Activated CD8-positive, alpha-beta memory T cell treated with anti-CD3 and anti-CD28 coated beads, Interleukin-2, amount 50 U/mL, for 48 hours (primary cell): ENCODE results near the gene MAS1.
A peak's percentile ranks its signal among the peaks of the same experiment; 100 is the strongest.
"Not testable (repeated sequence)": the region's sequence is repeated elsewhere in the genome, so short reads cannot be mapped to it uniquely, and the experiment has no call there.

Source experiments
- DNase-seq: peaks from one replicate; pipeline ENCODE4 v3.0.0-alpha.2; 2020

Gene MAS1

DNA sequence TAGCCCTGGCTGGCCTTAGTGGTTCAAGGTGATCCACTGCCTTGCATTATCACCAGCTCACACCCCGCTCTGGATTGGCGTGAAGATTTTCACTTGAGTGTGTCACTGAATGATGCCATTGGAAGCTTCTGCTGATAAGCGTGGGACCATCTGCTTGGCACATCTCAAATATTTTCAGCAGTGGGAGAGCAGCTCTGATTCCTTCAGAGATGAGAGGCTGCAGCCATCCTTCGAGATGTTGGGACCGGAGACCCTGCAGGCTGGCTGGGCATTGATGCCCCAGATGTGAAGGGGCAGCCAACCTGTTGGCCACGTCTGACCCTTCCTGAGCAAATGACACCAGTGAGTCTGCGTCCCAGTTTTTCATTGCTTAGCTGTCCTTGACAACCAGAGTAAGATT lies at the start of gene MAS1:
Gene MAS1, plus strand, starts transcription at position 197 of the 400 bp plus-strand sequence. CDS start 15,968 bp downstream, outside the sequence.
- no peak for DNase-seq

DNA sequence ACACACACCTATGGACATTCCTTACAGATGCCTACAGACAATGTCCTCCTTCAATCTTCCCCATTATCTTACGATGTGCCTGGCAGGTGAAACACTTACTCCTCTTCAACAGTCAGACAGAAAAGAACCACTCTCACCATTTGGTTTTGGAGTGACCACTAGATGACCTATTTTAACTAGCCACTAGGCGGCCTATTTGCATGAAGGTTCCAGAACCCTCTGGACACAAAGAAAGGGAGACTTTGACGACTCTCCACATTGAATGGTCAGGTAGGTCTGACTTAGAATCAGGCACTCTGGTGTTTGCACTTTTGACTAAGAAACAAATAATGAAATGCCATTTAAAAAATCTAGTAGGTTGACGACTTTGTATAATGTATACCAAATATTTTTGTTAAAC lies 48.8 kb upstream of the MAS1 start:
- no peak for DNase-seq

DNA sequence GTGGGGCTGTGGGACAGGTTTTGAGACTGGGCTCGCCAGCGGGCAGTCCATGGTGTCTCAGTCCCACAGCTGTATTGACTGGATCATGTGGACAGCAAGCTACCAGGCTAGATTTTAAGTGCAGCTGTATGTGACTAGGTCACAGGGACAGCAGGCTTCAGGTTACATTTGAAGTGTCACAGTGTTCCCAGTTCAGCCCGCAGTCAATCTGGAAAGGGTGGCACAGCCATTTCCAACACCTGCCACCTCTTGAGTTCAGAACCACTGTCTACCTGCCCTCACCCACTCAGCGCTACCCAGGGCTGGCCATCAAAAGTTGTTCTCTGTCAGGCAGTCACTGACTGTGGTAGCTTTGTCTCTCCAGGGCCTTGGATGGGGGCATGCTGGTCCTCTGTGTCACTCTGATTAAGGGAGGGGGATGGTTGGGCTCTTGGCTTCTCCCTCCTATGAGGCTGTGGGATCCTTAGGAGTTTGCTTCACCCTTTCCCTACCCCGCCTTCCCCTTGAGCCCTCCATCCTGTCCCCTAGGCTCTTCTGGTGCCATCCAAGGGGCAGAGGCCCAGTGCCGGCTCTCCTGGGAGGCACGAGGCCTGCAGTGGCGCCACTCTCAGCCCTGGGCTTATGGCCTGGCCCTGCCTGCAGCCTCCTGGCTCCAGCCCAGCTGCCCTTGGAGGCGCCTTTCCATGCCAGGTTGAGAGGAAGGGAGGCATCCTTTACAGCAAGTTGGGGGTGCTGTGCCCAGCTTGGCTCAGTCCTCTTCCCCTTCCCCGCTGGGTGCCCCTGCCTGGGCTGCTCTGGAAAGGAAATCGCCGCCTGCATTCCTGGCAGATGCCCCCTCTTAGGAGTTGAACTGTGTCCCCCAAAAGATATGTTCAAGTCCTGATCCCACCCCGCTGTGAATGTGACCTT lies 45.8 kb upstream of the MAS1 start:
- peak; percentile 42 for DNase-seq

DNA sequence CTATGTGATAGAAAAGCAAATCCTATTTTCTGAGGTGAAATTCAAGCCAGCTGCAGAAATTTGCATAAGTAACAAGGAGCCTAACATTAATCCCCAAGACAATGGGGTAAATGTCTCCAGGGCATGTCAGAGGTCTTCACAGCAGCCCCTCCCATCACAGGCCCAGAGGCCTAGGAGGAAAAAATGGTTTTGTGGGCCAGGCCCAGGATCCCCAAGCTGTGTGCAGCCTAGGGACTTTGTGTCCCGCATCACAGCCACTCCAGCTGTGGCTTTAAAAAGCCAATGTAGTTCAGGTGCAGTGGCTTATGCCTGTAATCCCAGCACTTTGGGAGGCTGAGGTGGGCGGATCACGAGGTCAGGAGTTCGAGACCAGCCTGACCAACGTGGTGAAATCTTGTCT lies 42.2 kb upstream of the MAS1 start:
- DNase-seq: not testable (repeated sequence)

DNA sequence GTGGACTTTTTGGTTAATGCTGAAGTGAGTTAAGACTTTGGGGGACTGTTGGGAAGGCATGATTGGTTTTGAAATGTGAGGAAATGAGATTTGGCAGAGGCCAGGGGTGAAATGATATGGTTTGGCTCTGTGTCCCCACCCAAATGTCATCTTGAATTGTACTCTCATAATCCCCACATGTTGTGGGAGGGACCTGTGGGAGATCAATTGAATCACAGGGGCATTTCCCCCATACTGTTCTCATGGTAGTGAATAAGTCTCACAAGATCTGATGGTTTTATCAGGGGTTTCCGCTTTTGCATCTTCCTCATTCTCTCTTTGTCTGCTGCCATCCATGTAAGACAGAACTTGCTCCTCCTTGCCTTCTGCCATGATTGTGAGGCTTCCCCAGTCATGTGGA lies 40.9 kb upstream of the MAS1 start:
- DNase-seq: not testable (repeated sequence)

DNA sequence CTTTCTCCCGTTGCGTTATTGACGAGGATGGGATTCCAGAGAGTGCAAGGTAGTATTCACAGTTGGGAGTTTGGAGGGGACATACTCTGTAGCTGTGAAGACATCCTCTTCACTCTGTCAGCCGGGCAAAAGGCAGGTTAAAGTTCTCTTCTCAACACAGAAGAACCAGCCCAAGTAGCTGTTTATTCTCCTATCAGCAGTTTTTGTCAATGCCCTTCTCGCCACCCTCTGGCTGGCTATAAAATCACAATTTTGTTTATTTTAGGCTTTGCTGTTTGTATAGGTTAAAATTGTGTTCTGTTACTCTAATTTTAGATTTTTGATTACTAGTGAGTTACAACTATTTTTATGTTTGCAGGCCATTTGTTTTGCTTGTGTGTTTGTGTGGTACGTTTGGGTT lies 37.9 kb upstream of the MAS1 start:
- peak; percentile 18 for DNase-seq

DNA sequence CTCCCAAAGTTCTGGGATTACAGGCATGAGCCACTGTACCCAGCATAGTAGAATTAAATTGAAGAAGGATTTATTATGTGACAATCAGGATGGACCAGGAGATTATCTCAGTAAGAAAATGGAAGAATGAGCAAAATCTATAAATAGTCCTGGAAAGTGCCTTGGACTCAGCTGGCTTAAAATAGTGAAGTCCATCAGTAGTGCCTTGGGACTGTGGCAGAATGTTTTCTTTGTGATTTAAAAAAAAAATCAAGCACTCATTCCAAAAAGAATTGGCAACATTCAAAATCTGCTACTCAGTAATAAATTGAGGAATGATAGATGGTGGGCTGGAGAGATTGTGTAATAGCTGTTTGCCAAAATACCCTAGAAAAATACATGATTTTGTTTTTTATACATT lies 37.0 kb upstream of the MAS1 start:
- DNase-seq: no peak

DNA sequence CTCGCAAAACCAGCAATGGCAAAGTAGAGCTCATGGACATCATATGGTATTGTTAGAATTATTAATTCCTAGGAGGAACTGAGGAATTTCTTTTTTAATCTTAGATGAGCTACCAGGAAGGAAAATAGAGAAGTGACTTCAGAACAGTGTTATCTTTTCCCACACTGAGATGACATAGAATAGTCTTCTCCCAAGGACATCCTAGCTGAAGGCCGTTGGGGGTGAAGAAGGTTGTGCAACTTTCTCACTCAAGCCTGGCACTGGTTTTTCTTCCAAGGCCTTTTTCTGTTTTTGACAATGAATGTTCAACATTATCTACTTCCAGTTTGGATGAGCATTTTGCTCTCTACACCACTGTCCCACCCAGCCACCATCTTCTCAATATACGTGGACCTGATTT lies 35.8 kb upstream of the MAS1 start:
- DNase-seq: no peak

DNA sequence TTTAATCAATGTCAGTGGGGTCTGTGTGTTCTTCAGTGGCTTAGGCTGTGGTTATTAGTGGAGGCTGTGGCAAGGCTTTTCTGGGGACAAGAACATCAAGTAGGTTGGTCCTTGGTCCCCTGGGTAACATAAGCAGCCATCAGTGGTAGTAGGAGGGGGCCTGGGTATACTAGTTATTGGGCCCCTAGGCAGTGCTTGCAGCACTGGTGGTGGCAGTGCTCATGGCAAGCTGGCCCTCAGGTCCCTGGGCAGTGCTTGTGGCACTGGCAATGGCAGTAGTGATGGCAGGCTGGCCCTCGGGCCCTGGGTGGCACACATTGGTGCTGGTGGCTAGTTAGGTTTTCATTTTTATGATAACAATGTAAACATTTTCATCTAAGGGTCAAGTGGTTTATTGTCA lies 32.5 kb upstream of the MAS1 start:
- DNase-seq: no peak

DNA sequence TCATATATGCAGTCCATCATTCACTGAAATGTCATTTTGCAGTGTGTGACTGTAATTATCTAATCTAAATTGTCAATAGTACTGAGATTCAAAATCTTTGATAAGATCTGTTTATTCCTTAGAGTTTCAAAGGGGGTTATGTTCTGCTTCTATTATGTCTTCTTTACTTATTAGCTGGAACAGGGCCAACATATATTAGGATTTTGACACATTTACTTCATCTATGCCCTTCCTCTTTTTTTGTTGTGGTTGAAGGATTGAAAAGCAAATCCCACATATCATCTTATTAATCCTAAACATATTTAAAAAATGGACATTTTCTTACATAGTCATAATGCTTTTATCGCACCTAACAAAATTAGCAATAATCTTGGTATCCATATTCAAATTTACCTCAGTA lies 30.3 kb upstream of the MAS1 start:
- DNase-seq: no peak

DNA sequence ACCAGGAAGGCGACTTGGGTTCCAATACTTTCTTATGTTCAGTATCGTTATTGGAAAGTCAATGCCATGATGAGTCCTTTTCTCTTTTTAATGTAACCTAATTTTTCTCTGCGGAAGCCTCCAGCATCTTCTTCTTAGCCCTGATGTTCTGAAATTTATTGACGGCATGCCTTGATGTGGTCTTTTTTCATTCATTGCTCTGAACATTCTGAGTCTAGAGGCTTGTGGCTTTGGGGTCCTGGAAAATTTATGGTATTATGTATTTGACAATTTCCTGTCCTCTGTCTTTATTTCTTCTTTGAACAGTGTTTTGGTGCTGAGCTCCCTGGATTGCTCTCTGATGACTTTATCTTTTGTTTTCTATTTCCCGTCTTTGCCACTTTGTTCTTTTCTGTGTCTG lies 28.7 kb upstream of the MAS1 start:
- no peak for DNase-seq

DNA sequence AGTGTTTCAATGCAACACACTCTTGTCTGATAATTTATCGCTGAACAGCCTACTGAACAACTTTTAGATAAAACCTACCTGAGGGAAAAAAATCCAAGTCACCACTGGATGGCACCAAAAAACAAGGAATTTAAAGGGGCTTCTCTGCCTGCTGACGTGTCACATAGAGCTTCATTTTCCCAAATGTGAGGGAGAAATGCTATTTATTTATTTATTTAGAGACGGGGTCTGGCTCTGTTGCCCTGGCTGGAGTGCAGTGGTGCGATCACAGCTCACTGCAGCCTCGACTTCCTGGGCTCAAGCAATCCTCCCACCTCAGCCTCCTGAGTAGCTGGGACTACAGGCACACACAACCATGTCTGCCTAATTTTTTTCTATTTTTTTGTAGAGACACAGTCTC lies 27.4 kb upstream of the MAS1 start:
- DNase-seq: not testable (repeated sequence)

DNA sequence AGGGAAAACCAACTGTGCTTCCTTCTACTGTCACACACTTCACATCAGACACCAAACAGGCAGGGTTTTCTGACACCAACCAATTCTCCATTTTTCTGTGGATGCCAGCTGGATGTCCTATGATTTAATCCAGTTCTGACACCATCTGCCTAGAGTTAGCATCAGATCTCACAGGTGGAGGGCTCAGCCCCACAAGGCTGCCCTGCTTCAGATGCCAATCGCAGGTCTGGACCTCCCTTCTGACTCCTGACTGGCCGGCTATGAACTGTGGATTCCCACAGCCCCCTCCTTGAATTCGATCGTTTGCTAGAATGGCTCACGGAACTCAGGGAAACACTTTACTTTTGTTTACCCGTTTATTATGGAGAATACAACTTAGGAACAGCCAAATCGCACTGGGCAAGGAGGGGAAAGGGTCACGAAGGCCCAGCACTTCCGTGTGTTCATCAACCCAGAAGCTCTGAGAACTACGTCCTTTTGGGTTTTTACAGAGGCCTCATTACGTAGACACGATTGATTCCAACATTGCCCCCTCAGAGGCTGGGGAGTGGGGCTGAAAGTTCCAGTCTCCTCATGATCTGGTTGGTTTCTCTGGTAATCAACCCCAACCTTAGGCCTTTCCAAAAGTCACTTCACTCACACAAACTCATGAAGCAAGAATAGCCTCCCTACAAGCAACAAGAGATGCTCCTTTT lies 25.4 kb upstream of the MAS1 start:
- DNase-seq: no peak

DNA sequence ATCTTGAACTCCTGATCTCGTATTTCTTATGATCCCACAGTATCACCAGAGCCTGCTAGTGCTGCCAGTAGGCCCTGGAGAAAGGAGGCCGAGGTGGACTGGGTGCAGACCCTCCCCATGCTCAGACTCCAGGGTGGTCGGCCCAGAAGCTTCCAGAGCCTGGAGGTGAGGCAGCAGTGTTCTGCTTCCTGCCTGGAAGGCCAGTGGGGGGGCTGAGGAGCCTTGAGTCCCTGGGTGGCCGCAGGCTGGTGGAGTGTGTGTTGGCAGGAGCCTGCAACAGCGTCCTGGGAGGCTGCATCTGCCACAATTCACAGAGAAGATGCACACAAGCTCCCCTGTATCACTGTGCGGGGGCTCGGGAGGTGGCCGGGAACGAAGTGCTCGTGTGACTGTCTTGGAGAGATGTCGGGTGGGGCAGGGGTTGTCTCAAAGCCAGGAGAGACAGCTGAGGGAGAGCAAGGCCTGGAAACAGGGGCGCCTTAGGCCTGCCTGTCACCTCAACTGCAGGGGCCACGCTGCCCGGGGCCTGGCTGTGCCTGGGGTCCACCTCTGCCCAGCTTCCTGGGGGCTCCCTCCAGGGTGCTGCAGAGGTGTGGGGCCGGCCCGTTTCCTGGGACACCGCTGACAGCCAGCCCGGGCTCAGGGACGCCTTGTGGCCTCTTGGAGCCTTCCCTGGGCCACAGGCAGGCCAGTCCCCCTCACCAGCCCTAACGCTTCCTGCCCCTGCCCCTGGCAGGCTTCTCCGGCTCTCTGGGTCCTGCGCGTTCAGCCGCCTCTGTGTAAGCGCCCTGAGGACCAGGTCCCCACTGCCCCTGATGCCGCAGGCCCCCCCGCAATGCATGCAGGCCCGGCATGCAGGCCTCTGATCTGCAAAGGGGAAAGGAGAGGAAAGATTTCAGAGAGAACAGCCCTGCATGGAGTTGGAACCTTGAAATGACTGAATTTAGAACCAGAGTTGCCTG lies 24.2 kb upstream of the MAS1 start:
- DNase-seq: no peak

DNA sequence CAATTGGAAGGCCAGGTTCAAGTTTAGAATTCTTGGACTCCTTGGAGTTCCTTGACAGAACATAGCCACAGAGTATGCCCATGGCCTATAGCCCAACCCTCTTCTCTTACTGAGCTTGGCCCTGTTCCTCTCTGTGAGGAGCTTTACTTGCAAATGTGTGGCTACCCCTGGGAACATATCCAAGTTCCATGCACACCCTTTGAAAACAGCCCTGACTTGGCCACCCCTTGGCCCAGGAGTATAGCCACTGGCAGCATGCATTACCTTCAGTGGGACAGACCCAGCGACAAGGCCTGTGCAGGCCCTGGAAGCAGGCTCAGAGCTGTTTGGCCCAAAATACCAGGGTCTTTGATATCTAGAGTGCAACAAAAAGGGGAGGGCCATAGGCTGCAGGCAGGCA lies 19.5 kb upstream of the MAS1 start:
- no peak for DNase-seq

DNA sequence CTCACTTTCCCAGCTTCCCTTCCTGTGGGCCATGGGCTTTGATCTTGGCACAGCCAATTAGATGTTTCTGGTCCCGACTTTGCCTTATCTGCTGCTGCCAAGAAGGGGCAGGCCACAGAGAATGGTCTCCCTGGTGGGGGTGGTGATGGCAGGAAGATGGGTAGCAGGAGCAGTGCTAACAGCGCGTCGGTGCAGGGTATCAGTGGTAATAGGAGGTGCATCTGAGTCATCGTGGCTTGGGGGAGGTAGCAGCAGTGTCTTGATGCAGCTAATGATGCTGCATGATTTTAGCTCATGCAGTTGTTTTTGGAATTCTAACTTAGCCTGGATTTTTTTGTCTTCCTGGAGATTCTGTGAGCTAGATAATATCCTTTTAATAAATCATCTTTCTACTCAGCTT lies 18.9 kb upstream of the MAS1 start:
- no peak for DNase-seq

DNA sequence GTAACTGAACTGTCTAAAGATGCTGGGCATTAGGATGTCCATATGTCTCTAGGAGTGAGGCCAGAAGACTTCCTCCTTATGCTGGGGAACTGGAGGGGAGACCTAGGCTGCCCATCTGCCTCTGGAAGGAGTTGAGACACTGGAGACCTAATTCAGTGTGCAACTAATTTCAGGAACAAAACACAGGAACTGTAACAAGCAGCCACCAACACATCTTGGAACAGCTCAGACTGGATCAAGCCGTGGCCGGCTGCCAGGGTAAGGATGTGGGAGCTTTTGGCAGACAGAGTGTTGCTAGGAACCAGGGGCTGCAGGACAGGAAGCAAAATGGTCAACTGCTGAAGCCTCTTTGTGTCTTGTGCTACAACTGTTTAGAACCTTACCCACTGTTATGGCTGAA lies 16.4 kb upstream of the MAS1 start:
- DNase-seq: no peak

DNA sequence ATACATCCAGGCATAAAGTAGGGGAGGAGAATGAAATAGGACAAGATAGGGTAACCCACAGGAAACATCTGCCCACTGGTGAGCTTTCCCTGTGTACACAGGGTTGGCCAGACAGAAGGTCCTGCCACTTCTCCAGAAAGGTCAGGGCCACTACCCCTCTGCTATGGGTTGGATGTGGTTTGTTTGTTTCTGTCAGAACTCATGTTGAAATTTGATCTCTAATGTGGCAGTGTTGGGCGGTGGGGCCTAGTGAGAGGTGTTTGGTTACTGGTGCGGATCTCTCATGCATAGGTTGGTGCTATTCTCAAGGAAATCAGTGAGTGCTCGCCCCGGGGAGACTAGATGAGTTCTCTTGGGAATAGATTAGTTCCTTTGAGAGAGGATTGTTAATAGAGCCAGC lies 15.6 kb upstream of the MAS1 start:
- DNase-seq: no peak

DNA sequence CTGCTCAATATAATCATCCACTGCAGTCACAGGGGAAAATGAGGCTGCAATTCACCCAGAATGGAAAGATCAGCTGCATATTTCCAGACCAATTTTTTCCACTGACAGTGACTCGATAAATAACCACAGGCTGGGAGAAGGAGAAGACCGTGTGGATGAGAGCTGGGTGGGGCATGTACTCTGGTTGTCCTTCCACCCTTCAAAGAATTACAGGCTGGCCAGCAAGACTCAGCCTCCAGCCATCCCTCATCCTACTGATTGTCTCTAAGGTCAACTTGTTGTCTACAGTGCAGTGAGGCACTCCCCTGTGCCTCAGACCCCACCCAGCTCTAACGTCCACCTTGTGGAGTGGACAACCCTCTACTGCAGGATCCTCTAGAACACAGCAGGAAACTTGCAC lies 14.5 kb upstream of the MAS1 start:
- DNase-seq: no peak

DNA sequence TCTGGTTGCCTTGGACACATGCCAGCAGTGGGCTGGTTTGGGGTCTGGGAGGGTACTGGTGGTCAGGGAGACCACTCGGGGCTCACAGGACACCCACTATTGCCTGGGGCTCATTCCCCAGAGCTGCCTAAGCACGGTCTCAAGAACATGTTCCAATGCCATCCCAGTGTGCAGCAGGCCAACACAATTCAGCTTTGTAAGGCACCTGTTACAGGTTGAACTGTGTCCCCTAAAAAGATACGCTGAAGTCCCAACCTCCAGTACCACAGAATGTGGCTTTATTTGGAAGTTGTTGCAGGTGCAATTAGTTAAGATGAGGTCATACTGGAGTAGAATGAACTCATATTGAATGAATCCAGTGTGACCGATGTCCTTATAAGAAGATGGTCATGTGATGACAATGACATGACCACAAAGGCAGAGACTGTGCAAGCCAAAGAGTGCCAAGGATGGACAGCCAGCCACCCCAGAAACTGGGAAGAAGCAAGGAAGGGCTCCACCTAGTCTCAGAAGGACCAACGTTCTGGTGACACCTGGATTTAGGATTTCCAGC lies 13.5 kb upstream of the MAS1 start:
- DNase-seq: no peak

DNA sequence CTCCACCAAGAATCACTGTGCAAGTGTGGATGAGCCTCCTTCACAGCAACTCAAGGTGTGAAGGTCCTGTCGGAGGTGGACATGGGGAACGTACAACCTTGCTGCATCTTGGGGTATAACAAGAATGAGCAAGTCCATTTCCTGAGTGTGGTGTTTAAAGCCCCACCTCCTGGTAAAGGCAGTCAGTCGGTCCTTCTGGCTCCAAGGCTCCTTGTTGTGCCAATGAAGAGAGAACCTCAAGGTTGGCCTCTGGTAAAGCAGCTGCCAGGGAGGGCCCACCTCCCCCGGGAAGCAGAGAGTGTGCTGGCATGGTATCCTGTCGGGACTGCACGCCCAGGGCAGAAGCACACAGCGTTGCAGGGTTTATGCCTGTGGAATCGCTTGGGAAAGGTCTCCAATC lies 12.4 kb upstream of the MAS1 start:
- DNase-seq: no peak

DNA sequence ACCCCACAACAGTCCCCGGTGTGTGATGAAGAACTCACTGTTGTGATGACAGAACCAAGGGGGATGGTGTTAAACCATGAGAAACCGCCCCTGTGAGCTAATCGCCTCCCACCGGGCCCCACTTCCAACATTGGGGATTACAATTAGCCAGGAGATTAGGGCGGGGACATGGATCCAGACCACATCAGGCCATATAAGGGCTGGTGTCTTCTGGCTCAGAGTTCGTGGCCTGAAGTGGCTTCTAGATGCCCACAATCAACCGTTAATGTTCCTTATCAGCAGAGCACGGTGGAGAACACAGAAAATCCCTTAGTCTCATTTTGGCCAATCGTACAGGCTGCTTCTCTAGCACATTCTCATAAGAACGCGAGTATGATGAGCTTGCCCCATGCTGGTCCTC lies 10.9 kb upstream of the MAS1 start:
- DNase-seq: no peak

DNA sequence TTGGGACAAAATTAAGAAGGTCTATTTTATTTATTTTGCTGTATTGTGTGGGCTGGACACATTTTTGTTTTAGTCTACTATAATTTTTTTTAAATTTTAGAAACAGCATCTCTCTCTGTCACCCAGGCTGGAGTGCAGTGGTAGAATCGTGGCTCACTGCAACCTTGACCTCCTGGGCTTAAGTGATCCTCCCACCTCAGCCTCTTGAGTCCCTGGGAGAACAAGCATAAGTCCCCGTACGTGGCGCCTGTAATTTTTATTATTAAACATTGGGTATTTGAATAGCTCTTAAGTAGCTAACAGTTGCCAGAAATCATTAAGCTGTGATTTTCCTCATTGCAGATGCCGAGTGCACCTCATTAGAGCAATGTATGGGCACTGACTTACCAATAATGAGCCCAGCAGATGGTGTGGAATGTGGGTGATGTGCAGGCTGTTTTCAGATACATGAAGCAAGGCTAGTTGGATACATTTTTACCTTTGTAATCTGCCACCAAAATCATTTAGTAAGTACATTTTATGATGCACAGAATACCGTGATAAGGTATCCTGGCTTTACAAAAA lies 10.3 kb upstream of the MAS1 start:
- no peak for DNase-seq
